Measurements from ENCODE around the gene LRRC42. TPM values are rescaled to one million over a fixed set of nuclear protein-coding genes. Genes with fewer than 3 reads are reported as not detected.

The LRRC42 gene
- total and polyA plus RNA-seq, 9 of the 15 experiments (the other 6 are each of a cell fraction or from before 2014, with no cell fraction given), result 17.3 to 51.9 (median 35.5) TPM

- TF ChIP-seq MNT (conservative IDR thresholded peaks at IDR 0.05) (peak in 1 of 2 experiments; percentile 63; a peak in 2 of 4 replicates), TSC22D4 (tag; IDR thresholded peaks at IDR 0.05) (0 out of 2 replicates have a peak, but pooled peaks have one; percentile 14), LARP7 (IDR thresholded peaks at IDR 0.05) (0 out of 2 replicates have a peak, but pooled peaks have one; percentile 53), HMGN3 (IDR thresholded peaks at IDR 0.05; ENCODE audit: borderline replicate concordance, extremely low read depth, insufficient read length, low read depth, low read length) (peak; percentile 72), HNRNPK (IDR thresholded peaks at IDR 0.05; ENCODE audit: low read depth, low read length, poor library complexity, severe bottlenecking) (peak; percentile 90), NFRKB (IDR thresholded peaks at IDR 0.05; ENCODE audit: low read depth) (peak; percentile 63), SIN3A (IDR thresholded peaks at IDR 0.05; ENCODE audit: borderline replicate concordance in 2 of 2, control insufficient read depth in 1 of 2, low read depth in 2 of 2, low read length in 2 of 2) (peak in 1 of 2 experiments; percentile 10; a peak in 2 of 4 replicates), EGR1 (conservative IDR thresholded peaks at IDR 0.05) (peak; percentile 85), ZNF197 (CRISPR knock-in tag; IDR thresholded peaks at IDR 0.05; ENCODE audit: low read depth) (no peak), THRAP3 (IDR thresholded peaks at IDR 0.05; ENCODE audit: borderline replicate concordance) (no peak), ZNF699 (CRISPR knock-in tag; IDR thresholded peaks at IDR 0.05; ENCODE audit: insufficient replicate concordance) (no peak), GATAD2A (IDR thresholded peaks at IDR 0.05) (peak; percentile 98), JUN (IDR thresholded peaks at IDR 0.05; ENCODE audit: borderline replicate concordance, low read depth, low read length) (0 out of 2 replicates have a peak, but pooled peaks have one; percentile 8), JUN (CRISPR knock-in tag; IDR thresholded peaks at IDR 0.05; ENCODE audit: borderline replicate concordance) (no peak), CTBP1 (IDR thresholded peaks at IDR 0.05; ENCODE audit: borderline replicate concordance) (peak; percentile 50), HOMEZ (CRISPR knock-in tag; IDR thresholded peaks at IDR 0.05) (no peak), DPF2 (IDR thresholded peaks at IDR 0.05) (peak; percentile 58; the same call in 1 of the 2 replicates), TFE3 (CRISPR knock-in tag; IDR thresholded peaks at IDR 0.05) (no peak), ELK1 (CRISPR knock-in tag; IDR thresholded peaks at IDR 0.05) (no peak), ZBTB26 (CRISPR knock-in tag; IDR thresholded peaks at IDR 0.05) (peak; percentile 46; the same call in 1 of the 2 replicates)
Observed at GRCh38 chr1:53946252-53947171, at the start of gene LRRC42 (continued).

Measured in K562 (cell line).